ENCODE data around the gene LTA4H. TPM values are rescaled to one million over a fixed set of nuclear protein-coding genes. Genes with fewer than 3 reads are reported as not detected.
A peak's percentile ranks its signal among the peaks of the same experiment; 100 is the strongest.

The LTA4H gene
- total and polyA plus RNA-seq, 7 donors: 39.6 to 77.3 (median 58.6) TPM

DNA sequence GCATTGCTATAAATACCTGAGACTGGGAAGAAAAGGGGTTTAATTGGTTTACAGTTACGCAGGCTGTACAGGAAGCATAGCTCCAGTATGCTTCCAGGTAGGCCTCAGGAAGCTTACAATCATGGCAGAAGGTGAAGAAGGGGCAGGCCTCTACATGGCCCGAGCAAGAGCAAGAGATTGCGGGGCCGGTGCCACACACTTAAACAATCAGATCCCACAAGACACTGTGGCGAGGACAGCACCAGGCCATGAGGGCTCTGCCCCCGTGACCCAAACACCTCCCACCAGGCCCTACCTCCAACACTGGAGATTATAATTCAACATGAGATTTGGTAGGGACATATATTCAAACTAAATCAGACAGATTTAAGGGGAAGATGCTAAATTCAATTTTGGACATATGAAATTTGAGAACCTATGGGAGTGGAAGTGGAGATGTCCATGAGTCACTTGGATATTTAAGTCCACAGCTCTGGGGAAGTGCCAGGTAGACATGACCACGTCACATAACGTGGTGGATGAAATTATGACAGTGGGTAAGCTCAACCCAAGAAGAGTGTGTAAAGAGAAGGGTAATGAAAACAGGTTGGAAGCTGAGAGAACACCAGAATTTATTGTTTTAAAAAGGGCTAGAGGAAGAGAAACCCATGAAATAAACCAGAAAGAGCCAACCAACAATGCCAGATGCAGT, 1.5 kb upstream of the LTA4H start:
- Histone ChIP-seq H3K27ac (no peak overlapping the region), H3K9me3 (no peaks in the 10 kb centered on the region)
- DNase-seq: no peak

DNA sequence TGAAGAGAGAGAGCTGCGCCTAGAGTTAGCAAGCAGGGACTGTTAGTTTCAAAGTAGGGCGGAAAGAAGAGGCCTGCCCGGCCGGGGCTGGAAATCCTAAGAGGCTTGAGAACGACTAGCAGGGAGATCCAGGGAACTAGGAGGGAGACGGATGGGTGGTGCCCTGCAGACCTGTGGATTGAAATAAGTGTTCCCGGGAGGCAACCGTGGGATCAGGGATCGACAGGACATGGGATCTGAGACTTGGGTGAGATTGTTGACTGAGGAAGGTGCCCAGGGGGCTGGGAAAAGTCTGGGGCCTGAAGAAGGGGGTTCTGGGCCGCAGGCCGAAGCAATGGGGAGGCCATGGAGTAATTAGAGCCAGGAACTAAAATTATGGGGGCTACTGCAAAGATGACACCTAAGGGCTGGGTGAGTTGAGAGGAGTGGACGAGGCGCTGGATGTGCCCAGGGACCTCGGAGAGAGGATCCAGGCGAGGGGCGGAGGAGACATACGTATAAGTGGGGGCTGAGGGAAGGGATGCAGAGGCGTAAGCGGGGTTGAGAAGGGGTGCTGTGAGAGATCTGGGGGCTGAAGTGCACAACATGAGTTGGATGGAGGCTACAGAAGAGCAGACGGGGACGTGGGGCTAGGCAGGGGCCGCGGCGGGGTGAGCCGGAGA, 635 bp downstream of the LTA4H start:
- Histone ChIP-seq H3K4me3 (peak overlapping the region; percentile 68 to 95 (median 85)), H3K4me1 (peaks cover 3 to 25% (median 19%) of the 10 kb centered on the region in 4 donors), H3K9me3 (no peaks in the 10 kb centered on the region), H3K36me3 (no peaks in the 10 kb centered on the region), H3K27me3 (no peaks in the 10 kb centered on the region), H3K27ac (peak overlapping the region; percentile 84 to 93 (median 88))
- TF ChIP-seq, protein P1, sequence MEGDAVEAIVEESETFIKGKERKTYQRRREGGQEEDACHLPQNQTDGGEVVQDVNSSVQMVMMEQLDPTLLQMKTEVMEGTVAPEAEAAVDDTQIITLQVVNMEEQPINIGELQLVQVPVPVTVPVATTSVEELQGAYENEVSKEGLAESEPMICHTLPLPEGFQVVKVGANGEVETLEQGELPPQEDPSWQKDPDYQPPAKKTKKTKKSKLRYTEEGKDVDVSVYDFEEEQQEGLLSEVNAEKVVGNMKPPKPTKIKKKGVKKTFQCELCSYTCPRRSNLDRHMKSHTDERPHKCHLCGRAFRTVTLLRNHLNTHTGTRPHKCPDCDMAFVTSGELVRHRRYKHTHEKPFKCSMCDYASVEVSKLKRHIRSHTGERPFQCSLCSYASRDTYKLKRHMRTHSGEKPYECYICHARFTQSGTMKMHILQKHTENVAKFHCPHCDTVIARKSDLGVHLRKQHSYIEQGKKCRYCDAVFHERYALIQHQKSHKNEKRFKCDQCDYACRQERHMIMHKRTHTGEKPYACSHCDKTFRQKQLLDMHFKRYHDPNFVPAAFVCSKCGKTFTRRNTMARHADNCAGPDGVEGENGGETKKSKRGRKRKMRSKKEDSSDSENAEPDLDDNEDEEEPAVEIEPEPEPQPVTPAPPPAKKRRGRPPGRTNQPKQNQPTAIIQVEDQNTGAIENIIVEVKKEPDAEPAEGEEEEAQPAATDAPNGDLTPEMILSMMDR (IDR thresholded peaks at IDR 0.05): no peak
- no peak for TF ChIP-seq EP300 (IDR thresholded peaks at IDR 0.05)
- no peak for TF ChIP-seq POLR2AphosphoS5 (IDR thresholded peaks at IDR 0.05)
- no peak for TF ChIP-seq POLR2A (IDR thresholded peaks at IDR 0.05)
- DNase-seq: no peak
- 2 to 3% methylated on average over 25 of the region's 25 CpGs for WGBS, 2 donors
- intact Hi-C loops (cut with DNase I): loop anchor here (10.0 kb wide), 1 partner anchor 370 kb away; the partner anchor contains the start of gene CDK17

More for the DNA sequence above, 1.5 kb upstream of the LTA4H start:
- 94 to 95% methylated on average over 8 of the region's 8 CpGs for WGBS, 2 donors
- H3K4me3 ChIP-seq: no peak overlapping the region
- intact Hi-C loops (cut with DNase I): loop anchor here (10.0 kb wide), 1 partner anchor 368 kb away; the partner anchor contains the start of gene CDK17
- TF ChIP-seq POLR2AphosphoS5 (IDR thresholded peaks at IDR 0.05) (no peak), EP300 (IDR thresholded peaks at IDR 0.05) (no peak), POLR2A (IDR thresholded peaks at IDR 0.05) (no peak)
- TF ChIP-seq, protein P1 (IDR thresholded peaks at IDR 0.05): no peak
- no peaks in the 10 kb centered on the region for H3K36me3 ChIP-seq
- peaks cover 3 to 25% (median 19%) of the 10 kb centered on the region in 4 donors for H3K4me1 ChIP-seq
- no peaks in the 10 kb centered on the region for H3K27me3 ChIP-seq

DNA sequence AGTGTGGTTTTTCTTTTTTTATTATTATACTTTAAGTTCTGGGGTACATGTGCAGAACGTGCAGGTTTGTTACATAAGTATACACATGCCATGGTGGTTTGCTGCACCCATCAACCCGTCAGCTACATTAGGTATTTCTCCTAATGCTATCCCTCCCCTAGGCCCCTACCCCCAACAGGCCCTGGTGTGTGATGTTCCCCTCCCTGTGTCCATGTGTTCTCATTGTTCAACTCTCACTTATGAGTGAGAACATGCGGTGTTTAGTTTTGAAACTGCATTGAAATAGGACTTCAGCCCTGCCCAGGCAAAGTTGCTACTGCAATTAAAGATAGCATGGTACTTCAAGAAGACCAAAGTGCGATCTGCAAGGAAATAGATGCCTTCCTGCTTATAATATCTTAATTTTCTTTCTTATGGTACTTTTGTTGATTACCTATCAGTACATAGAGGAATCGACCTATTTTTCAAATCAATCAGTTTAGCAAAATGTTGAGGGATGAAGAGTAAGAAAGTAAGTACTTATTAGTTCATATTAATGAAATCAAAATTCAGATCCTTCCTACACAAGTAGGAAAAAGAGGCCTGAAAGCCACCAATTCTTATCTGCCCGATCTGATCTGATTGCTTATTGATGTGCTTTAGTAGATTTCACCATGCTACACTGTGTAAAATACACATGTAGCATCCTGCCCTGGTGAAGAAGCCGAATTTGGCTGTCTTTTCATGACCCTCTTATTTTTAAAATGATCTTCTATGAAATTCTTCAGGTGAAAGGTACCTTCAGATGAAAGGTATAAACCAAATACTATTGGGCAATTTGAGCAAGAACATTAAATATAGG, 1.6 kb downstream of the LTA4H start:
- WGBS, 2 donors: 26 to 58% methylated on average over 7 of the region's 7 CpGs
- H3K27ac ChIP-seq: peak overlapping the region; percentile 84 to 93 (median 88)
- peaks cover 3 to 25% (median 19%) of the 10 kb centered on the region in 4 donors for H3K4me1 ChIP-seq
- TF ChIP-seq, protein P1 (IDR thresholded peaks at IDR 0.05): no peak
- no peak for TF ChIP-seq EP300 (IDR thresholded peaks at IDR 0.05)
- intact Hi-C loops (cut with DNase I): loop anchor here (10.0 kb wide), 1 partner anchor 371 kb away; the partner anchor contains the start of gene CDK17
- no peaks in the 10 kb centered on the region for H3K9me3 ChIP-seq
- no peaks in the 10 kb centered on the region for H3K27me3 ChIP-seq
- peak overlapping the region in 3 of 4 donors; percentile 80 to 95 (median 90) for H3K4me3 ChIP-seq
- H3K36me3 ChIP-seq: no peaks in the 10 kb centered on the region
- DNase-seq: no peak

DNA sequence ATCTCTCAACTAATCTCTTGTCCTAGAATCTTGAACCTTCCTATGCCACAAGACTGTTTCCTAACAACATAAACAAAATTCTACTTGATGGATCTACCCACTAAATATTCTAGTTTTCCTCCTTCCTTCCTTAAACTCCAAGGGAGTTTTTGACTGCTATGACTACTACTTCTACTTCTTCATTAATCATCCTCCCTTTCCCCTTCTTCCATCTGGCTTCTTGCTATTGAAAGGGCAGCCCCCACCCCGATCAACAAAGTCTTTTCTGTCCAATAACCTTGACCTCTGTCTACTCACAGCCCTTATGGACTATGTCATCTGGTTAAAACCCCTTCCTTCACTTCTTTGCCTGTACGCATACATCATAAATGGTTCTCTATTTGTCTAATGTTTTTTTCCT, 5.6 kb downstream of the LTA4H start:
- no peak for TF ChIP-seq POLR2AphosphoS5 (IDR thresholded peaks at IDR 0.05)
- TF ChIP-seq, protein P1 (IDR thresholded peaks at IDR 0.05): no peak
- no peak for TF ChIP-seq EP300 (IDR thresholded peaks at IDR 0.05)
- TF ChIP-seq POLR2A (IDR thresholded peaks at IDR 0.05): no peak
- H3K9me3 ChIP-seq: no peaks in the 10 kb centered on the region
- no peak overlapping the region for H3K27ac ChIP-seq
- H3K4me3 ChIP-seq: no peak overlapping the region
- peaks cover 0 to 24% (median 19%) of the 10 kb centered on the region in 4 donors for H3K4me1 ChIP-seq
- no peaks in the 10 kb centered on the region for H3K27me3 ChIP-seq
- 87 to 91% methylated on average over 2 of the region's 2 CpGs for WGBS, 2 donors
- intact Hi-C loops (cut with DNase I): loop anchor here (10.0 kb wide), 1 partner anchor 375 kb away; the partner anchor contains the start of gene CDK17
- H3K36me3 ChIP-seq: peaks cover 0 to 36% (median 5%) of the 10 kb centered on the region in 4 donors
- DNase-seq: no peak
